ENCODE data around the gene ARHGAP24. TPM values are rescaled to one million over a fixed set of nuclear protein-coding genes. Genes with fewer than 3 reads are reported as not detected.
"Not testable (repeated sequence)": the region's sequence is repeated elsewhere in the genome, so short reads cannot be mapped to it uniquely, and the experiment has no call there.

Gene ARHGAP24
- total and polyA plus RNA-seq, 2 experiments from 2014 or later, result 19.5 to 29.6 TPM

DNA sequence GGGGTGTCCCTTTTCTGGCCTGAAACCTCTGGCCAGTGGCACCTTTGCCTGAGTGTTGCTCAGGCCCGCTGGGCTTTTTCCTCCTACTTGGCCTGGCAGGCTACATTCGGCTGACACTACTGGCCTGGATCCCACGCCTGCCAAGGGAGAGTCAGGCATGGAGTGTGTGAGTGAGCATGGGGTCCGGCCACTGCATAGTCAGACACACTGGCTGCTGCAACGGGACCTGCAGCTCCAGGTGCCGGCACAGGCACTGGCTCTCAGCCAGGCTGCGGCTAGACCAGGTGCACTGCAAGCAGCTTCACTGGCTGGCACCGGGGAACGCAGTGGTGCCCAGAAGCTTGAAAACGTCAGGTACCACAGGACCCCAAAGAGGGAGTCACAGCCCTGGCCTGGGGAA lies 434.9 kb downstream of the ARHGAP24 start:
- DNase-seq (ENCODE audit: low spot score), result no peak

DNA sequence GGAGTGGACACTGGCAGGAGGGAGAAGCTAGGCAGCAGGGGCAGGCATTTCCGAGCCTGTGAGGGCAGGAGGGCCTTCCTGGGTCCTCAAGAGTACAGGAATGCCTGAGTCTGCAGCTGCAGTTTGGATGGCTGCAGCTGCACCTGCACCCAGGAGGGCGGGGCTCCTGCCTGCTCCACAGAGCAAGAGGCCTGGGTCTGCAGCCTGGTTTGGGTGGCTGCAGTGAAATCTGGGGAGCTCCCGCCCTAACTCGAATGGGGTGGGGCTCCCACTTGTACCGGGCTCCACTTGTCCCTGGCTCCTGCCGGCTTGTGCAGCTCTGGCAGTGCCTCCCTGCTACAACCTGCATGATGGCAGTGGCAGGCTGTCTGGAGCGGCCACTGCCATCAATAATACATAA lies 436.0 kb downstream of the ARHGAP24 start:
- Histone ChIP-seq H3K27me3 (no peaks in the 10 kb centered on the region), H2AFZ (no peak overlapping the region), H3K79me2 (peaks cover 2% of the 10 kb centered on the region), H3K4me3 (no peak overlapping the region), H3K4me1 (ENCODE audit: insufficient read depth) (no peaks in the 10 kb centered on the region), H3K4me2 (no peak overlapping the region), H3K36me3 (replicated peaks; ENCODE audit: insufficient read depth, low read depth) (no peaks in the 10 kb centered on the region), H3K9me2 (replicated peaks; ENCODE audit: insufficient read depth) (no peaks in the 10 kb centered on the region), H3K27ac (no peak overlapping the region), H3K9me3 (ENCODE audit: low read depth) (no peaks in the 10 kb centered on the region), H4K20me1 (ENCODE audit: insufficient read depth, poor library complexity, severe bottlenecking) (no peaks in the 10 kb centered on the region)
- no peak for DNase-seq (ENCODE audit: low spot score)
- TF ChIP-seq EZH2phosphoT487 (IDR thresholded peaks at IDR 0.05; ENCODE audit: low read depth, severe bottlenecking, unreplicated experiment) (no peak), EZH2 (IDR thresholded peaks at IDR 0.05; ENCODE audit: borderline replicate concordance) (no peak)
- TF ChIP-seq, protein P1, sequence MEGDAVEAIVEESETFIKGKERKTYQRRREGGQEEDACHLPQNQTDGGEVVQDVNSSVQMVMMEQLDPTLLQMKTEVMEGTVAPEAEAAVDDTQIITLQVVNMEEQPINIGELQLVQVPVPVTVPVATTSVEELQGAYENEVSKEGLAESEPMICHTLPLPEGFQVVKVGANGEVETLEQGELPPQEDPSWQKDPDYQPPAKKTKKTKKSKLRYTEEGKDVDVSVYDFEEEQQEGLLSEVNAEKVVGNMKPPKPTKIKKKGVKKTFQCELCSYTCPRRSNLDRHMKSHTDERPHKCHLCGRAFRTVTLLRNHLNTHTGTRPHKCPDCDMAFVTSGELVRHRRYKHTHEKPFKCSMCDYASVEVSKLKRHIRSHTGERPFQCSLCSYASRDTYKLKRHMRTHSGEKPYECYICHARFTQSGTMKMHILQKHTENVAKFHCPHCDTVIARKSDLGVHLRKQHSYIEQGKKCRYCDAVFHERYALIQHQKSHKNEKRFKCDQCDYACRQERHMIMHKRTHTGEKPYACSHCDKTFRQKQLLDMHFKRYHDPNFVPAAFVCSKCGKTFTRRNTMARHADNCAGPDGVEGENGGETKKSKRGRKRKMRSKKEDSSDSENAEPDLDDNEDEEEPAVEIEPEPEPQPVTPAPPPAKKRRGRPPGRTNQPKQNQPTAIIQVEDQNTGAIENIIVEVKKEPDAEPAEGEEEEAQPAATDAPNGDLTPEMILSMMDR (IDR thresholded peaks at IDR 0.05; ENCODE audit: poor library complexity), result no peak
- 96% methylated on average over 7 of the region's 7 CpGs for WGBS (ENCODE audit: low lambda C conversion rate, missing lambda C conversion rate)

More for the DNA sequence above, 434.9 kb downstream of the ARHGAP24 start:
- H3K4me1 ChIP-seq (ENCODE audit: insufficient read depth), result no peaks in the 10 kb centered on the region
- no peaks in the 10 kb centered on the region for H3K36me3 ChIP-seq (replicated peaks; ENCODE audit: insufficient read depth, low read depth)
- H4K20me1 ChIP-seq (ENCODE audit: insufficient read depth, poor library complexity, severe bottlenecking), result no peaks in the 10 kb centered on the region
- H3K9me3 ChIP-seq (ENCODE audit: low read depth), result no peaks in the 10 kb centered on the region
- TF ChIP-seq EZH2phosphoT487 (IDR thresholded peaks at IDR 0.05; ENCODE audit: low read depth, severe bottlenecking, unreplicated experiment) (no peak), EZH2 (IDR thresholded peaks at IDR 0.05; ENCODE audit: borderline replicate concordance) (no peak)
- TF ChIP-seq, protein P1 (IDR thresholded peaks at IDR 0.05; ENCODE audit: poor library complexity), result no peak
- H3K79me2 ChIP-seq, result peaks cover 2% of the 10 kb centered on the region
- no peak overlapping the region for H3K4me3 ChIP-seq
- H3K4me2 ChIP-seq, result no peak overlapping the region
- H3K27ac ChIP-seq, result no peak overlapping the region
- no peaks in the 10 kb centered on the region for H3K27me3 ChIP-seq
- 99% methylated on average over 9 of the region's 10 CpGs for WGBS (ENCODE audit: low lambda C conversion rate, missing lambda C conversion rate)
- H2AFZ ChIP-seq, result no peak overlapping the region
- H3K9me2 ChIP-seq (replicated peaks; ENCODE audit: insufficient read depth), result no peaks in the 10 kb centered on the region

DNA sequence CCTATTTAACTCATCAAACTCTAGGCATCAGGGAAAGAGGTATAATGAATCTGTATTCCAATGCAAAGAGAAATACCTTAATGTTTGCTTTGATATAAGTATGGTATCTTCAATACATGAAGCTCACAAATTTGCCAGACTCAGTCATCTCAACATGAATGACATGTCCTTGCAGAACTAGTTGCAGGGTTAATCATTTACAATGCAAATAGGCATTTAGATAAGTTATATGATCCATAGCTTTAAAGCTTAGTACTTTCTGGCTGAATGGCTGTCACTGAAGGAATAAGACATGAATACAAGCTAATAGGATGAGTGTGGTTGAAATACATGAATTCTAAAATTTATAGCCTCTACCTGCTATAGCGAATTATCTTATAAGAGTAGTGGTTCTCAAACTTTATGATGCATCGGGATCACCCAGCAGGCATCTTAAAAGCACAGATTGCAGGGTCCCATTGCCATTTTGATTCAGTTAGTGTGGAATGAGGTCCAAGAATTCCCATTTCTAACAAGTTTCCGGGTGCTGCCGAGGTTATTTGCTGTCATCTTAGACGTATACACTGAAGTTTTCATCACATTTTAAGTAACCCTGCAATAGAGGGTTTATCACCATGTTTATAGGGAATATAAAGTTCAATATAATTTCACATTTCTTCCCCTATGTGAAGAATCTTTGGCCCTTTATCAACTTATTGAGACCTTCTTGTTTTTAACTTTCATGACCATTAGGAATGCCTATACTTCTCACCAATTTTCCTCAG lies 439.2 kb downstream of the ARHGAP24 start:
- no peak overlapping the region for H3K4me3 ChIP-seq
- WGBS (ENCODE audit: low lambda C conversion rate, missing lambda C conversion rate), result 80% methylated on average over 5 of the region's 5 CpGs
- peak; percentile 20 for DNase-seq (ENCODE audit: low spot score)
- H2AFZ ChIP-seq, result no peak overlapping the region
- no peaks in the 10 kb centered on the region for H3K79me2 ChIP-seq
- TF ChIP-seq EZH2phosphoT487 (IDR thresholded peaks at IDR 0.05; ENCODE audit: low read depth, severe bottlenecking, unreplicated experiment), result no peak
- TF ChIP-seq EZH2 (IDR thresholded peaks at IDR 0.05; ENCODE audit: borderline replicate concordance), result no peak
- TF ChIP-seq, protein P1 (IDR thresholded peaks at IDR 0.05; ENCODE audit: poor library complexity), result no peak
- H3K27me3 ChIP-seq, result no peaks in the 10 kb centered on the region
- H4K20me1 ChIP-seq (ENCODE audit: insufficient read depth, poor library complexity, severe bottlenecking), result no peaks in the 10 kb centered on the region
- H3K4me2 ChIP-seq, result peak overlapping the region; percentile 8
- H3K36me3 ChIP-seq (replicated peaks; ENCODE audit: insufficient read depth, low read depth), result no peaks in the 10 kb centered on the region
- no peaks in the 10 kb centered on the region for H3K4me1 ChIP-seq (ENCODE audit: insufficient read depth)
- H3K9me2 ChIP-seq (replicated peaks; ENCODE audit: insufficient read depth), result no peaks in the 10 kb centered on the region
- H3K27ac ChIP-seq, result no peak overlapping the region
- no peaks in the 10 kb centered on the region for H3K9me3 ChIP-seq (ENCODE audit: low read depth)

DNA sequence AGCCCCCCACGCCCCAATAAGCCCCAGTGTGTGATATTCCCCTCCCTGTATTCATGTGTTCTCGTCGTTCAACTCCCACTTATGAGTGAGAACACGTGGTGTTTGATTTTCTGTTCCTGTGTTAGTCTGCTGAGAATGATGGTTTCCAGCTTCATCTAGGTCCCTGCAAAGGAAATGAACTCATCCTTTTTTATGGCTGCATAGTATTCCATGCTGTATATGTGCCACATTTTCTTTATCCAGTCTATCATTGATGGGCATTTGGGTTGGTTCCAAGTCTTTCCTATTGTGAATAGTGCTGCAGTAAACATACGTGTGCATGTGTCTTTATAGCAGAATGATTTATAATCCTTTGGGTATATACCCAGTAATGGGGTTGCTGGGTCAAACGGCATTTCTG lies 440.6 kb downstream of the ARHGAP24 start:
- not testable (repeated sequence) for H3K4me3 ChIP-seq; H3K36me3 ChIP-seq (replicated peaks; ENCODE audit: insufficient read depth, low read depth); H3K9me3 ChIP-seq (ENCODE audit: low read depth); H4K20me1 ChIP-seq (ENCODE audit: insufficient read depth, poor library complexity, severe bottlenecking); H3K79me2 ChIP-seq; DNase-seq (ENCODE audit: low spot score); H3K27me3 ChIP-seq; H3K27ac ChIP-seq; H3K9me2 ChIP-seq (replicated peaks; ENCODE audit: insufficient read depth); H3K4me1 ChIP-seq (ENCODE audit: insufficient read depth); H2AFZ ChIP-seq; H3K4me2 ChIP-seq
- WGBS (ENCODE audit: low lambda C conversion rate, missing lambda C conversion rate), result 92% methylated on average over 6 of the region's 6 CpGs
